DOHH2 (cell line): ENCODE data around the gene SMIM9.

Experiments used
- CTCF ChIP-seq: fragments of 200-600 bp; sonication (generic); IDR thresholded peaks from one replicate; pipeline ENCODE4 v1.5.1; 2014; ENCODE audit warnings: antibody characterized with exemption, mild to moderate bottlenecking, low read depth, low read length; ENCODE audit not compliant: poor library complexity, severe bottlenecking
- EZH2phosphoT487 ChIP-seq: fragments of 200-600 bp; sonication (generic); IDR thresholded peaks from 2 replicates; pipeline ENCODE4 v1.6.1; 2017; ENCODE audit warnings: borderline replicate concordance, mild to moderate bottlenecking, antibody characterized with exemption, low read length, moderate library complexity, mixed read lengths

GRCh38 chrX:154812341-154813101 is 21.9 kb downstream of the SMIM9 start:
- no peak for TF ChIP-seq CTCF
- no peak for TF ChIP-seq EZH2phosphoT487
